K562 (cell line): ENCODE results near the gene ABHD14A.

Experiments used
- DDX20 ChIP-seq: fragments of 450-650 bp; IDR thresholded peaks from 2 replicates; pipeline ENCODE4 v1.6.1; 2016; ENCODE audit warnings: missing genetic modification characterization, low read depth, mild to moderate bottlenecking, missing compliant biosample characterization, moderate library complexity
- NCOA1 ChIP-seq: fragments of 450-650 bp; IDR thresholded peaks from 2 replicates; pipeline ENCODE4 v1.6.1; 2016; ENCODE audit warnings: low read depth
- NR1H2 ChIP-seq: sonication (generic); formaldehyde crosslinking; IDR thresholded peaks from 2 replicates; pipeline ENCODE4 v1.4.0; 2020; ENCODE audit warnings: mild to moderate bottlenecking, missing genetic modification reagents
- POLR3G ChIP-seq: IDR thresholded peaks from 2 replicates; pipeline ENCODE4 v1.6.1; 2011; ENCODE audit not compliant: insufficient read length, insufficient replicate concordance; ENCODE audit errors: extremely low read depth
- TF ChIP-seq, protein P1 (sequence below), 3 experiments: IDR thresholded peaks in 2 of 3; conservative IDR thresholded peaks in 1 of 3; 2 replicates each; pipeline ENCODE4 v1.5.1; 2011 to 2012; ENCODE audit warnings: low read length in 3 of 3, mild to moderate bottlenecking in 3 of 3, control low read depth in 2 of 3, improper control_type of control experiment in 1 of 3, inconsistent platforms in 1 of 3, low read depth in 1 of 3, mixed read lengths in 1 of 3, moderate library complexity in 1 of 3; ENCODE audit not compliant: insufficient read depth in 2 of 3

- TF ChIP-seq NR1H2 (CRISPR knock-in tag) (no peak), NCOA1 (no peak), POLR3G (no peak), DDX20 (no peak)
- TF ChIP-seq, protein P1, sequence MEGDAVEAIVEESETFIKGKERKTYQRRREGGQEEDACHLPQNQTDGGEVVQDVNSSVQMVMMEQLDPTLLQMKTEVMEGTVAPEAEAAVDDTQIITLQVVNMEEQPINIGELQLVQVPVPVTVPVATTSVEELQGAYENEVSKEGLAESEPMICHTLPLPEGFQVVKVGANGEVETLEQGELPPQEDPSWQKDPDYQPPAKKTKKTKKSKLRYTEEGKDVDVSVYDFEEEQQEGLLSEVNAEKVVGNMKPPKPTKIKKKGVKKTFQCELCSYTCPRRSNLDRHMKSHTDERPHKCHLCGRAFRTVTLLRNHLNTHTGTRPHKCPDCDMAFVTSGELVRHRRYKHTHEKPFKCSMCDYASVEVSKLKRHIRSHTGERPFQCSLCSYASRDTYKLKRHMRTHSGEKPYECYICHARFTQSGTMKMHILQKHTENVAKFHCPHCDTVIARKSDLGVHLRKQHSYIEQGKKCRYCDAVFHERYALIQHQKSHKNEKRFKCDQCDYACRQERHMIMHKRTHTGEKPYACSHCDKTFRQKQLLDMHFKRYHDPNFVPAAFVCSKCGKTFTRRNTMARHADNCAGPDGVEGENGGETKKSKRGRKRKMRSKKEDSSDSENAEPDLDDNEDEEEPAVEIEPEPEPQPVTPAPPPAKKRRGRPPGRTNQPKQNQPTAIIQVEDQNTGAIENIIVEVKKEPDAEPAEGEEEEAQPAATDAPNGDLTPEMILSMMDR (IDR thresholded peaks at IDR 0.05 in 2 of 3, conservative IDR thresholded peaks at IDR 0.05 in 1 of 3; ENCODE audit: insufficient read depth in 2 of 3, low read depth in 1 of 3, low read length in 3 of 3), result no peak
Measured at GRCh38 chr3:51942603-51943450, 32.0 kb upstream of the ABHD14A start.
